Measurements from ENCODE around the gene CDCP1. TPM values are rescaled to one million over a fixed set of nuclear protein-coding genes. Genes with fewer than 3 reads are reported as not detected.

CDCP1 gene
- total and polyA plus RNA-seq, 2 donors from 2014 or later: 3.7 to 39.6 TPM

DNA sequence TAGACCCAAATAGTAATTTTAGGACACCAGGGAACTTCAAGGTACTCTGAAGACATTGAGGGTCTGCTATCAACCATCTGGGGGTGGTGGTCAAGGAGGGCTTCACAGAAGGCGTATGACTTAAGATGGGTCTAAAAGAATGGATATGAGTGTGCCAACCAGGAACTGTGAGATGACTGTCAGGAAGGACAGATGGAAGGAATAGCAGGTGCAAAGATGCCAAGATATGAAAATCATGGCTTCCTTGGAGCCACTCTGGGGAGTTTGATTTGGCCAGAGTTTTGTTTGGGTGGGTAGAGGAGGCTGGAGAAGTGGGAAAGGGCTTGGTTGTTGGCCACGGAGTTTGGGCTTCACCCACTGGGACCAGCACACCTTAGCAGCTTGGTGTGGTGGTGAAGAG lies 21.2 kb downstream of the CDCP1 start:
- DNase-seq: no peak
- H3K4me1 ChIP-seq (ENCODE audit: control insufficient read depth in 2 of 3, insufficient read depth in 2 of 3, low read depth in 1 of 3, low read length in 3 of 3): peaks cover 0 to 4% (median 0%) of the 10 kb centered on the region in 3 donors
- H3K27me3 ChIP-seq (ENCODE audit: control insufficient read depth, insufficient read depth, low read length): no peaks in the 10 kb centered on the region
- TF ChIP-seq, protein P1, sequence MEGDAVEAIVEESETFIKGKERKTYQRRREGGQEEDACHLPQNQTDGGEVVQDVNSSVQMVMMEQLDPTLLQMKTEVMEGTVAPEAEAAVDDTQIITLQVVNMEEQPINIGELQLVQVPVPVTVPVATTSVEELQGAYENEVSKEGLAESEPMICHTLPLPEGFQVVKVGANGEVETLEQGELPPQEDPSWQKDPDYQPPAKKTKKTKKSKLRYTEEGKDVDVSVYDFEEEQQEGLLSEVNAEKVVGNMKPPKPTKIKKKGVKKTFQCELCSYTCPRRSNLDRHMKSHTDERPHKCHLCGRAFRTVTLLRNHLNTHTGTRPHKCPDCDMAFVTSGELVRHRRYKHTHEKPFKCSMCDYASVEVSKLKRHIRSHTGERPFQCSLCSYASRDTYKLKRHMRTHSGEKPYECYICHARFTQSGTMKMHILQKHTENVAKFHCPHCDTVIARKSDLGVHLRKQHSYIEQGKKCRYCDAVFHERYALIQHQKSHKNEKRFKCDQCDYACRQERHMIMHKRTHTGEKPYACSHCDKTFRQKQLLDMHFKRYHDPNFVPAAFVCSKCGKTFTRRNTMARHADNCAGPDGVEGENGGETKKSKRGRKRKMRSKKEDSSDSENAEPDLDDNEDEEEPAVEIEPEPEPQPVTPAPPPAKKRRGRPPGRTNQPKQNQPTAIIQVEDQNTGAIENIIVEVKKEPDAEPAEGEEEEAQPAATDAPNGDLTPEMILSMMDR (IDR thresholded peaks at IDR 0.05; ENCODE audit: borderline replicate concordance, extremely low read depth, insufficient read depth): no peak
- H3K36me3 ChIP-seq (ENCODE audit: control insufficient read depth in 2 of 3, insufficient read depth in 3 of 3, low read length in 3 of 3): no peaks in the 10 kb centered on the region
- no peak overlapping the region for H3K9ac ChIP-seq (ENCODE audit: low read length in 3 of 3)
- peak overlapping the region in 1 of 2 donors; percentile 3 for H3K27ac ChIP-seq (ENCODE audit: low read depth in 2 of 2, low read length in 2 of 2)
- no peak overlapping the region for H3K4me3 ChIP-seq (ENCODE audit: low read length in 3 of 3)
- no peak for FAIRE-seq
- intact Hi-C loops (cut with DNase I): no loop called here
- H3K9me3 ChIP-seq (ENCODE audit: control insufficient read depth in 2 of 3, insufficient read depth in 1 of 3, low read length in 3 of 3): no peaks in the 10 kb centered on the region

DNA sequence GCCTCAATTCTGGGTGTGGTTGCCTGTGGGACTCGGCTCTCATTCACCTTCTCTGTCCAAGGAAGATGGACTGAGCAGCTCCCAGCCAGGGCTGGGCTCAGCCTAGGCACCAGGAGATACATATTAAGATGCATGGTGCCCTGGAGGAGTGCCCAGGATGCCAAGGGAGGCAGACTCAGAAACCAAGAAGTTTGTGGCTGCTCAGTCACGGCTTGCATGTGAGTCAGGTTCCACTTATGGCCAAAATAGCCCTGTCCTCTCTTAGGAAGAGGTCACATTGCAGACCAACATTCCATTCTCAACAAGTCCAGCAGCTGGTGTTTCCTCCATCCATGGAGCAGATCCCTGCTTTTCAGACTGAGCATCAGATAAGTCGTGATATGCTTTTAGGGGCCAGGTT lies 21.8 kb downstream of the CDCP1 start:
- no peak overlapping the region for H3K27ac ChIP-seq (ENCODE audit: low read depth in 2 of 2, low read length in 2 of 2)
- intact Hi-C loops (cut with DNase I): no loop called here
- H3K9me3 ChIP-seq (ENCODE audit: control insufficient read depth in 2 of 3, insufficient read depth in 1 of 3, low read length in 3 of 3): no peaks in the 10 kb centered on the region
- FAIRE-seq: no peak
- no peak overlapping the region for H3K9ac ChIP-seq (ENCODE audit: low read length in 3 of 3)
- H3K27me3 ChIP-seq (ENCODE audit: control insufficient read depth, insufficient read depth, low read length): no peaks in the 10 kb centered on the region
- no peak for DNase-seq
- H3K4me1 ChIP-seq (ENCODE audit: control insufficient read depth in 2 of 3, insufficient read depth in 2 of 3, low read depth in 1 of 3, low read length in 3 of 3): peaks cover 0 to 4% (median 0%) of the 10 kb centered on the region in 3 donors
- no peak overlapping the region for H3K4me3 ChIP-seq (ENCODE audit: low read length in 3 of 3)
- TF ChIP-seq, protein P1 (IDR thresholded peaks at IDR 0.05; ENCODE audit: borderline replicate concordance, extremely low read depth, insufficient read depth): no peak
- H3K36me3 ChIP-seq (ENCODE audit: control insufficient read depth in 2 of 3, insufficient read depth in 3 of 3, low read length in 3 of 3): no peaks in the 10 kb centered on the region

- Histone ChIP-seq H3K9ac (ENCODE audit: low read length in 3 of 3) (no peak overlapping the region), H3K4me1 (ENCODE audit: control insufficient read depth in 2 of 3, insufficient read depth in 2 of 3, low read depth in 1 of 3, low read length in 3 of 3) (peaks cover 0 to 4% (median 0%) of the 10 kb centered on the region in 3 donors), H3K27me3 (ENCODE audit: control insufficient read depth, insufficient read depth, low read length) (no peaks in the 10 kb centered on the region), H3K36me3 (ENCODE audit: control insufficient read depth in 2 of 3, insufficient read depth in 3 of 3, low read length in 3 of 3) (no peaks in the 10 kb centered on the region), H3K9me3 (ENCODE audit: control insufficient read depth in 2 of 3, insufficient read depth in 1 of 3, low read length in 3 of 3) (no peaks in the 10 kb centered on the region), H3K4me3 (ENCODE audit: low read length in 3 of 3) (no peak overlapping the region), H3K27ac (ENCODE audit: low read depth in 2 of 2, low read length in 2 of 2) (no peak overlapping the region)
- DNase-seq (no peak), FAIRE-seq (no peak)
- intact Hi-C loops (cut with DNase I): no loop called here
- TF ChIP-seq, protein P1 (IDR thresholded peaks at IDR 0.05; ENCODE audit: borderline replicate concordance, extremely low read depth, insufficient read depth): no peak
These were observed 22.5 kb downstream of the CDCP1 start for GRCh38 chr3:45123581-45124269.
